C1 segment of cervical spinal cord (tissue), 14 donors: ENCODE data around the gene APOD.

Experiments used
- DNase-seq, 14 donors: peaks; one replicate each; lab custom pipeline; 2025; lab: John Stamatoyannopoulos, UW

APOD gene

GRCh38 chr3:195526492-195526891, 57.2 kb downstream of the APOD start:
- no peak for DNase-seq

DNA sequence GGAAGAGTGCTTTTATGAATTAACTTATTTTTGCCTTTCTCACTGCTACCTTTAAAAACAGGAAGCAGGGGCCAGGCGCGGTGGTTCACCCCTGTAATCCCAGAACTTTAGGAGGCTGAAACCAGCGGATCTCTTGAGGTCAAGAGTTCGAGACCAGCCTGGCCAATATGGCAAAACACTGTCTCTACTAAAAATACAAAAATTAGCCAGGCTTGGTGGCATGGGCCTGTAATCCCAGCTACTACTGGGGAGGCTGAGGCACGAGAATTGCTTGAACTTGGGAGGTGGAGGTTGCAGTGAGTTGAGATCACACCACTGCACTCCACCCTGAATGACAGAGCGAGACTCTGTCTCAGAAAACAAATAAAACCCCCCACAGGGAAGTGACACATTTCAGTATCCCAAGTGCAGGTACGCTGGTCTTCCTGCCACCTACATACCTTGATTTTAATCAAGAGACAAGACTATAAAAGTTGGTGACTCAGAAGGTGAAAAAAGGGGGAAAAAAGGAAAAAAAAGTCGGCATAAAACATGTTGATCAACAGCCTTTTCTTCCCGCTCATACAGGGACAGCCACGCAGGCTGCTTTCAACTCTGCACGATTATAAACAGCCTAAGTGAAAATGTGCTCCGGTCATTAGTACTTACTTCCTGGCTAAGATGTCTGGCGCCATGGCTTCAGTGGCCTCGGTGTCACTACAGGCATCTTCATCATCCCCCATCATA, 59.4 kb downstream of the APOD start:
- DNase-seq, result no peak

DNA sequence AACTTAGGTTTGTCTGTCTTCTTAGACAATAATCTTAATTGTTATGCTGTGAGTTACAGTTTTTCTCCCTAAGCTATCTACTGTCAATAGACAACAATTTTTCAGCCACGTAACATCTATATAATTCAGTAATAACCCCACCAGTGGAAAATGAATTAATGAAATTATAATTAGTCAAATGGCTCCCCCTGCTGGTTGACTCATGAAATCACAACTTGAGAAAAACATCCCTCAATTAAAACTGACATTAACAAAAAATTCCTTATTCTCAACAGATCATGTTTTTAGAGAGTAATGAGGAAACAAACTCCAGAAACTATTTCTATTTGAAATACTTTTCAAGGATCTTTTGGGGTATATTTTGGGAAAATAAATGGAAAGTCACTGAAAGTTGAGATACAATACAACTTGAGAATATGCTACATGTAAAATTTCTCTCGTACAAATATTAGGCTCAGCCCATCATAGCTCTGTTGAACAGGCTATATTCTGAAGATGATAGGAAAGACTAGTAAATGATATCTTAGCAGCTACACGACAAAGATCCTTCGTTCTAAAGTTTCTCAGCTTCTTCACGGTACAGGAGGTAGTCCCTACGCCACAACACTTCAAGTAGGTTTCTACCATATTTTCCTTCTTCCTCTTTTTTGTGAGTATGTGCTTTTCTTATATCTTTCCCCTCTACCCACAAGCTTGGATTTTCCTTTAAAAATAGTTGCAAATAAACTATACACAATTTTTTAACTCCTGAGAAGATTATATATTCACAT, 61.3 kb downstream of the APOD start:
- DNase-seq, result no peak
